ENCODE measurements around the gene E2F1.

Gene E2F1

GRCh38 chr20:33716498-33716897 is 30.3 kb upstream of the E2F1 start:
- H3K9ac ChIP-seq (ENCODE audit: low read length) = no peak overlapping the region
- H3K4me2 ChIP-seq (ENCODE audit: low read depth, low read length) = no peak overlapping the region
- no peak overlapping the region for H3K4me3 ChIP-seq (ENCODE audit: low read length)
- no peak overlapping the region for H3K27ac ChIP-seq (ENCODE audit: low read length)
- no peaks in the 10 kb centered on the region for H4K20me1 ChIP-seq (ENCODE audit: insufficient read depth, low read length)
- H3F3A ChIP-seq (ENCODE audit: insufficient read depth, low read length) = no peaks in the 10 kb centered on the region
- H3K9me3 ChIP-seq (replicated peaks; ENCODE audit: insufficient read depth, low read length) = no peaks in the 10 kb centered on the region
- peaks cover 21% of the 10 kb centered on the region for H3K79me2 ChIP-seq (ENCODE audit: low read length)
- H3K9me2 ChIP-seq (replicated peaks; ENCODE audit: insufficient read depth, low read length) = no peaks in the 10 kb centered on the region
- DNase-seq = no peak
- no peaks in the 10 kb centered on the region for H3K27me3 ChIP-seq (replicated peaks; ENCODE audit: insufficient read depth, low read length)
- TF ChIP-seq EZH2 (optimal IDR thresholded peaks at IDR 0.05; ENCODE audit: low read depth, low read length) (no peak), CTCF (IDR thresholded peaks at IDR 0.05; ENCODE audit: low read length) (no peak), EZH2phosphoT487 (IDR thresholded peaks at IDR 0.05; ENCODE audit: low read length) (no peak)
- H2AFZ ChIP-seq (ENCODE audit: low read length) = no peak overlapping the region
- H3K36me3 ChIP-seq (replicated peaks; ENCODE audit: insufficient read depth, low read length) = no peaks in the 10 kb centered on the region
- H3K4me1 ChIP-seq (ENCODE audit: low read length) = peaks cover 7% of the 10 kb centered on the region; the same call in 1 of the 2 replicates

DNA sequence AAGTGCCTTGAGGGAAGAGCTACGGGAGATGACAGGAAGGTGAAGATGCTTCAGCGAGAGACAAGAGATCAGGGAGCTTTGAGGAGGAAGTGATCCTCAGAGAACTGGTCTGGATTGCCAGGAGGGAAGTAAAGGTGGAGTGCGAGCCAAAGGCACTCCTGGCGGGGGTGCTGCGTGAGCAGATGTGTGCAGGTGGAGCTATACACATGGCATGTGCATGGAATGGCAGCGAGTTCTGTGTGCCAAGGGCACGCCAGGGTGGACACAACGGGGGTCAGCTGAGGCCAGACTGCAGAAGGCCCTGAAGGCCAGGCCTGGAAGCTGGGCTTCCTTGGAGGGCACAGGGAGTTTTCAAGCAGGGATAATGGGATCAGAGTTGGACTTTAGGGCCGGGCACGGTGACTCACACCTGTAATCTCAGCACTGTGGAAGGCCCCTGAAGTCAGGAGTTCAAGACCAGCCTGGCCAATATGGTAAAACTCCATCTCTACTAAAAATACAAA is 27.7 kb upstream of the E2F1 start:
- H3K9me2 ChIP-seq (replicated peaks; ENCODE audit: insufficient read depth, low read length) = no peaks in the 10 kb centered on the region
- no peak overlapping the region for H3K9ac ChIP-seq (ENCODE audit: low read length)
- H3K27me3 ChIP-seq (replicated peaks; ENCODE audit: insufficient read depth, low read length) = no peaks in the 10 kb centered on the region
- no peak for DNase-seq
- H3K4me1 ChIP-seq (ENCODE audit: low read length) = no peaks in the 10 kb centered on the region
- peaks cover 10% of the 10 kb centered on the region for H3K79me2 ChIP-seq (ENCODE audit: low read length)
- H3K9me3 ChIP-seq (replicated peaks; ENCODE audit: insufficient read depth, low read length) = no peaks in the 10 kb centered on the region
- no peak for TF ChIP-seq CTCF (IDR thresholded peaks at IDR 0.05; ENCODE audit: low read length)
- no peak for TF ChIP-seq EZH2phosphoT487 (IDR thresholded peaks at IDR 0.05; ENCODE audit: low read length)
- TF ChIP-seq EZH2 (optimal IDR thresholded peaks at IDR 0.05; ENCODE audit: low read depth, low read length) = no peak
- H3K27ac ChIP-seq (ENCODE audit: low read length) = no peak overlapping the region
- H3F3A ChIP-seq (ENCODE audit: insufficient read depth, low read length) = no peaks in the 10 kb centered on the region
- no peak overlapping the region for H3K4me2 ChIP-seq (ENCODE audit: low read depth, low read length)
- H4K20me1 ChIP-seq (ENCODE audit: insufficient read depth, low read length) = no peaks in the 10 kb centered on the region
- no peak overlapping the region for H2AFZ ChIP-seq (ENCODE audit: low read length)
- H3K36me3 ChIP-seq (replicated peaks; ENCODE audit: insufficient read depth, low read length) = no peaks in the 10 kb centered on the region
- H3K4me3 ChIP-seq (ENCODE audit: low read length) = no peak overlapping the region

GRCh38 chr20:33711446-33711738 is 25.2 kb upstream of the E2F1 start:
- Histone ChIP-seq H3K79me2 (ENCODE audit: low read length) (no peaks in the 10 kb centered on the region), H3K4me2 (ENCODE audit: low read depth, low read length) (no peak overlapping the region), H3K27ac (ENCODE audit: low read length) (no peak overlapping the region), H3F3A (ENCODE audit: insufficient read depth, low read length) (no peaks in the 10 kb centered on the region), H3K4me1 (ENCODE audit: low read length) (no peaks in the 10 kb centered on the region), H3K9me2 (replicated peaks; ENCODE audit: insufficient read depth, low read length) (no peaks in the 10 kb centered on the region), H3K9me3 (replicated peaks; ENCODE audit: insufficient read depth, low read length) (no peaks in the 10 kb centered on the region), H3K27me3 (replicated peaks; ENCODE audit: insufficient read depth, low read length) (no peaks in the 10 kb centered on the region), H3K4me3 (ENCODE audit: low read length) (no peak overlapping the region), H3K36me3 (replicated peaks; ENCODE audit: insufficient read depth, low read length) (no peaks in the 10 kb centered on the region), H4K20me1 (ENCODE audit: insufficient read depth, low read length) (no peaks in the 10 kb centered on the region), H3K9ac (ENCODE audit: low read length) (no peak overlapping the region), H2AFZ (ENCODE audit: low read length) (no peak overlapping the region)
- no peak for DNase-seq
- TF ChIP-seq CTCF (IDR thresholded peaks at IDR 0.05; ENCODE audit: low read length) (no peak), EZH2phosphoT487 (IDR thresholded peaks at IDR 0.05; ENCODE audit: low read length) (no peak), EZH2 (optimal IDR thresholded peaks at IDR 0.05; ENCODE audit: low read depth, low read length) (no peak)
